Loucy (cell line): ENCODE measurements around the gene MYO9A.

Experiments used
- H2AFZ ChIP-seq: fragments of 200-600 bp; sonication (generic); 2 replicates; pipeline ENCODE4 v1.6.0; 2016; ENCODE audit warnings: antibody characterized with exemption, mild to moderate bottlenecking, low read length, moderate library complexity
- H3F3A ChIP-seq: fragments of 200-600 bp; 2 replicates; pipeline ENCODE4 v1.6.0; 2016; ENCODE audit warnings: antibody characterized with exemption, low read depth, mild to moderate bottlenecking
- H3K27me3 ChIP-seq: fragments of 200-600 bp; sonication (generic); 2 replicates; pipeline ENCODE4 v1.6.1; 2014; ENCODE audit warnings: low read length, mild to moderate bottlenecking; ENCODE audit not compliant: insufficient read depth, poor library complexity, severe bottlenecking
- H3K36me3 ChIP-seq: fragments of 200-600 bp; sonication (generic); 2 replicates; pipeline ENCODE4 v1.6.1; 2016; ENCODE audit warnings: low read length; ENCODE audit not compliant: insufficient read depth
- H3K4me1 ChIP-seq: fragments of 200-600 bp; sonication (generic); 2 replicates; pipeline ENCODE4 v1.5.1; 2014; ENCODE audit warnings: low read length, mild to moderate bottlenecking; ENCODE audit not compliant: insufficient read depth, poor library complexity, severe bottlenecking
- H3K4me2 ChIP-seq: fragments of 200-600 bp; sonication (generic); 2 replicates; pipeline ENCODE4 v1.6.0; 2014; ENCODE audit warnings: antibody characterized with exemption, low read length, low read depth, mild to moderate bottlenecking; ENCODE audit not compliant: poor library complexity, severe bottlenecking
- H3K4me3 ChIP-seq: fragments of 200-600 bp; sonication (generic); 2 replicates; pipeline ENCODE4 v1.5.1; 2014; ENCODE audit warnings: low read length, mild to moderate bottlenecking, mixed read lengths; ENCODE audit not compliant: poor library complexity, severe bottlenecking
- H3K79me2 ChIP-seq: fragments of 200-600 bp; sonication (generic); 2 replicates; pipeline ENCODE4 v1.6.1; 2014; ENCODE audit warnings: low read length; ENCODE audit not compliant: insufficient read depth
- H3K9ac ChIP-seq: fragments of 200-600 bp; sonication (generic); 2 replicates; pipeline ENCODE4 v1.6.0; 2014; ENCODE audit warnings: mild to moderate bottlenecking, low read depth, low read length, moderate library complexity; ENCODE audit not compliant: poor library complexity, severe bottlenecking
- H3K9me2 ChIP-seq: fragments of 200-600 bp; sonication (generic); replicated peaks from 2 replicates; pipeline ENCODE4 v1.6.1; 2016; ENCODE audit warnings: low read depth, low read length, mixed read lengths
- H3K9me3 ChIP-seq: fragments of 200-600 bp; sonication (generic); 2 replicates; pipeline ENCODE4 v1.6.1; 2014; ENCODE audit warnings: mild to moderate bottlenecking, antibody characterized with exemption, low read length, low read depth; ENCODE audit not compliant: insufficient read depth
- H4K20me1 ChIP-seq: fragments of 200-600 bp; sonication (generic); 2 replicates; pipeline ENCODE4 v1.6.0; 2014; ENCODE audit warnings: antibody characterized with exemption, low read length, mild to moderate bottlenecking; ENCODE audit not compliant: insufficient read depth, poor library complexity, severe bottlenecking
- EZH2phosphoT487 ChIP-seq: fragments of 200-600 bp; IDR thresholded peaks from 2 replicates; pipeline ENCODE4 v1.6.1; 2018; ENCODE audit warnings: antibody characterized with exemption, mild to moderate bottlenecking, moderate library complexity, borderline replicate concordance
- TF ChIP-seq, protein P1 (sequence below): fragments of 200-600 bp; sonication (generic); conservative IDR thresholded peaks from 2 replicates; pipeline ENCODE4 v1.5.1; 2014; ENCODE audit warnings: mild to moderate bottlenecking, antibody characterized with exemption, low read length

Gene MYO9A

GRCh38 chr15:72166716-72167417 lies 48.9 kb upstream of the MYO9A start:
- no peaks in the 10 kb centered on the region for H4K20me1 ChIP-seq
- no peaks in the 10 kb centered on the region for H3K9me2 ChIP-seq
- no peaks in the 10 kb centered on the region for H3K36me3 ChIP-seq
- peaks cover 31% of the 10 kb centered on the region for H3K4me1 ChIP-seq
- H3K79me2 ChIP-seq = no peaks in the 10 kb centered on the region
- H3K4me2 ChIP-seq = no peak overlapping the region
- H3F3A ChIP-seq = no peaks in the 10 kb centered on the region; the same call in 1 of the 2 replicates
- H2AFZ ChIP-seq = no peak overlapping the region
- no peak for TF ChIP-seq EZH2phosphoT487
- TF ChIP-seq, protein P1, sequence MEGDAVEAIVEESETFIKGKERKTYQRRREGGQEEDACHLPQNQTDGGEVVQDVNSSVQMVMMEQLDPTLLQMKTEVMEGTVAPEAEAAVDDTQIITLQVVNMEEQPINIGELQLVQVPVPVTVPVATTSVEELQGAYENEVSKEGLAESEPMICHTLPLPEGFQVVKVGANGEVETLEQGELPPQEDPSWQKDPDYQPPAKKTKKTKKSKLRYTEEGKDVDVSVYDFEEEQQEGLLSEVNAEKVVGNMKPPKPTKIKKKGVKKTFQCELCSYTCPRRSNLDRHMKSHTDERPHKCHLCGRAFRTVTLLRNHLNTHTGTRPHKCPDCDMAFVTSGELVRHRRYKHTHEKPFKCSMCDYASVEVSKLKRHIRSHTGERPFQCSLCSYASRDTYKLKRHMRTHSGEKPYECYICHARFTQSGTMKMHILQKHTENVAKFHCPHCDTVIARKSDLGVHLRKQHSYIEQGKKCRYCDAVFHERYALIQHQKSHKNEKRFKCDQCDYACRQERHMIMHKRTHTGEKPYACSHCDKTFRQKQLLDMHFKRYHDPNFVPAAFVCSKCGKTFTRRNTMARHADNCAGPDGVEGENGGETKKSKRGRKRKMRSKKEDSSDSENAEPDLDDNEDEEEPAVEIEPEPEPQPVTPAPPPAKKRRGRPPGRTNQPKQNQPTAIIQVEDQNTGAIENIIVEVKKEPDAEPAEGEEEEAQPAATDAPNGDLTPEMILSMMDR = no peak
- H3K9me3 ChIP-seq = no peaks in the 10 kb centered on the region
- H3K4me3 ChIP-seq = no peak overlapping the region
- H3K27me3 ChIP-seq = no peaks in the 10 kb centered on the region
- H3K9ac ChIP-seq = no peak overlapping the region

DNA sequence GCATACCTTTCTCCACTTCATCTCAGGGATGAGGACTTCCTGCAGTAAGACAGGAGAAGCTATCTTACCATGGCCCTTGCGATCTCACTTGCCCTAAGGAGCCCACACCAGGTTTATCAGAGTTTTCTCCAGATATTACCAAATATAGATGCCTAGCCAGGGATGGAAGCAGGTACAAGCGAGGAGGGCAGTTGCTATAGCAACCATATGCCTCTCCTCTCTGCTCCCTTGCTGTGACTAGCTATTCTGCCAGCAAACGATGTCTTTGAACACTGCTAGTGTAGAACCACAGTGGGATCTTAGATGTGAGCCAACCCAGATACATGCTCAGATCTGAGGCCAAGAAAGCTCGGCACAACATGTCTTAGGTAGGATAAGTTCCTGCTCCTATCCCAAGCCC lies 45.8 kb upstream of the MYO9A start:
- Histone ChIP-seq H3K79me2 (no peaks in the 10 kb centered on the region), H3K4me1 (peaks cover 14% of the 10 kb centered on the region), H3K36me3 (no peaks in the 10 kb centered on the region), H4K20me1 (no peaks in the 10 kb centered on the region), H3K27me3 (no peaks in the 10 kb centered on the region), H3F3A (no peaks in the 10 kb centered on the region; the same call in 1 of the 2 replicates), H3K9ac (no peak overlapping the region), H3K9me3 (no peaks in the 10 kb centered on the region), H2AFZ (no peak overlapping the region), H3K9me2 (no peaks in the 10 kb centered on the region), H3K4me3 (no peak overlapping the region), H3K4me2 (no peak overlapping the region)
- TF ChIP-seq, protein P1 = no peak
- TF ChIP-seq EZH2phosphoT487 = no peak

- Histone ChIP-seq H2AFZ (no peak overlapping the region), H3K9ac (no peak overlapping the region)
These were observed 44.6 kb upstream of the MYO9A start for GRCh38 chr15:72162569-72162968.

More at GRCh38 chr15:72162569-72162968, 44.6 kb upstream of the MYO9A start:
- TF ChIP-seq, protein P1 = no peak
- no peak for TF ChIP-seq EZH2phosphoT487
- no peaks in the 10 kb centered on the region for H3K79me2 ChIP-seq
- H4K20me1 ChIP-seq = no peaks in the 10 kb centered on the region
- no peaks in the 10 kb centered on the region for H3F3A ChIP-seq
- no peaks in the 10 kb centered on the region for H3K36me3 ChIP-seq
- H3K4me3 ChIP-seq = no peak overlapping the region
- H3K9me2 ChIP-seq = no peaks in the 10 kb centered on the region
- no peaks in the 10 kb centered on the region for H3K9me3 ChIP-seq
- H3K4me1 ChIP-seq = peaks cover 3% of the 10 kb centered on the region
- no peaks in the 10 kb centered on the region for H3K27me3 ChIP-seq
- H3K4me2 ChIP-seq = no peak overlapping the region
